GM12864 (cell line): ENCODE results near the gene SSTR5.

Experiments used
- DNase-seq: peaks from one replicate; pipeline ENCODE4 v3.0.0-alpha.2; 2011; ENCODE audit warnings: low read depth
- H3K4me3 ChIP-seq: 2 replicates; pipeline ENCODE4 v1.5.1; 2011; ENCODE audit warnings: mild to moderate bottlenecking, low read depth, low read length, control low read depth
- CTCF ChIP-seq: IDR thresholded peaks from 2 replicates; pipeline ENCODE4 v1.5.1; 2011; ENCODE audit warnings: low read depth, mild to moderate bottlenecking, moderate library complexity, low read length, control low read depth, inconsistent platforms; ENCODE audit errors: missing control alignments

The SSTR5 gene

DNA sequence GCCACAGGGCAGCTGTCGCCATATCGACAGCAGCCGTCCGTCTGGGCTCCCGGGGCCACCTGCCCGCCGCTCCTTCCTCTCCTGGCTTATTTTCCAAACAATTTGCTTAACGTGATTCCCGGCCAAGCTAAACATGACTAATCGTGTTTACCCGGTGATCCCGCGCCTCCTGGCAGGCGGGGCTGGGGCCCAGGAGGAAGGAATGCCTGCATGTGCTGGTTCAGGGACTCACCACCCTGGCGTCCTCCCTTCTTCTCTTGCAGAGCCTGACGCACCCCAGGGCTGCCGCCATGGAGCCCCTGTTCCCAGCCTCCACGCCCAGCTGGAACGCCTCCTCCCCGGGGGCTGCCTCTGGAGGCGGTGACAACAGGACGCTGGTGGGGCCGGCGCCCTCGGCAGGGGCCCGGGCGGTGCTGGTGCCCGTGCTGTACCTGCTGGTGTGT is 6.1 kb downstream of the SSTR5 start:
- H3K4me3 ChIP-seq: no peak overlapping the region
- TF ChIP-seq CTCF: no peak
- DNase-seq: no peak

DNA sequence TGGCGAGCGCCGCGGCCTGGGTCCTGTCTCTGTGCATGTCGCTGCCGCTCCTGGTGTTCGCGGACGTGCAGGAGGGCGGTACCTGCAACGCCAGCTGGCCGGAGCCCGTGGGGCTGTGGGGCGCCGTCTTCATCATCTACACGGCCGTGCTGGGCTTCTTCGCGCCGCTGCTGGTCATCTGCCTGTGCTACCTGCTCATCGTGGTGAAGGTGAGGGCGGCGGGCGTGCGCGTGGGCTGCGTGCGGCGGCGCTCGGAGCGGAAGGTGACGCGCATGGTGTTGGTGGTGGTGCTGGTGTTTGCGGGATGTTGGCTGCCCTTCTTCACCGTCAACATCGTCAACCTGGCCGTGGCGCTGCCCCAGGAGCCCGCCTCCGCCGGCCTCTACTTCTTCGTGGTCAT is 6.8 kb downstream of the SSTR5 start:
- TF ChIP-seq CTCF: no peak
- H3K4me3 ChIP-seq: no peak overlapping the region
- no peak for DNase-seq

DNA sequence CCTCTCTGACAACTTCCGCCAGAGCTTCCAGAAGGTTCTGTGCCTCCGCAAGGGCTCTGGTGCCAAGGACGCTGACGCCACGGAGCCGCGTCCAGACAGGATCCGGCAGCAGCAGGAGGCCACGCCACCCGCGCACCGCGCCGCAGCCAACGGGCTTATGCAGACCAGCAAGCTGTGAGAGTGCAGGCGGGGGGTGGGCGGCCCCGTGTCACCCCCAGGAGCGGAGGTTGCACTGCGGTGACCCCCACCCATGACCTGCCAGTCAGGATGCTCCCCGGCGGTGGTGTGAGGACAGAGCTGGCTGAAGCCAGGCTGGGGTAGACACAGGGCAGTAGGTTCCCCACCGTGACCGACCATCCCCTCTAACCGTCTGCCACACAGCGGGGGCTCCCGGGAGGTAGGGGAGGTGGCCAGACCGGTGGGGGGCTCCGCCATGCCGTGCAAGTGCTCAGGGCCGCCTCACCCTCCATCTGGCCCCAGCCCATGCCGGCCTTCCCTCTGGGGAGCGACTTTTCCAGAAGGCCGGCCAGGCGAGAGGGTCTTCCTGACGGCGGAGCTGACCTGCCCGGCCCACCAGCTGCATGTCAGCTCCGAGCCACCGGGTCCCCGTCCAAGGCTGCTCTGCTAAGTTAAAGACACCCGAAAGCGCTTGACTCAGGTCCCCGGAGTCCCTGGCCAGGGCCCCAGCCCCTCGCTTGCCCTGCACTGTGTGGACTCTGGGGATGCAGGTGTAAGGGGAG is 7.4 kb downstream of the SSTR5 start:
- DNase-seq: no peak
- H3K4me3 ChIP-seq: no peak overlapping the region
- TF ChIP-seq CTCF: no peak

GRCh38 chr16:1080801-1081733 is 8.5 kb downstream of the SSTR5 start:
- no peak overlapping the region for H3K4me3 ChIP-seq
- no peak for TF ChIP-seq CTCF
- no peak for DNase-seq

DNA sequence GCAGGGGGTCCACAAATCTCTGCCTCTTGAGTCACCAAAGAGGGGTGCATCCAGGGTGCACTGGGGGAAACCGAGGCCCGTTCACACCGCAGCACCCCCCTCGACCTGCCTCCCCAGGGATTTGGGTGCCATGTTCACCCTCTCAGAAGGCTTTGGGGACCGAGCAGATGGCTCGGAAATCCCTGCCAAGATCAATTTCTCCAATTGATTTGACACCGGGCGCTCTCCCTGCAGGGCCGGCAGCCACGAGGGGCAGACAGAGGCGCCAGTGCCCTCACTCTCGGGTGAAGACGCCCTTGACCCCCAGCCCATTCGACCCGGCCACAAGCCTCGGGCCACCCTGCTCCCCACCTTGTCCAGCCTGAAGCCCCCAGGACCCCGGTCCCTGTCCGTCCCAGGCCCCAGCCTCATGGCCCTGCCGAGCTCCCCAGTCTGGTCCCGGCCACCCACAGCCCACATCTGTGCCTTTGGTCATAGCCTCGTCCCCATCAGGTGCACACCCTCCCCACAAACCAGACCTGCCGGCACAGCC is 9.3 kb downstream of the SSTR5 start:
- no peak overlapping the region for H3K4me3 ChIP-seq
- TF ChIP-seq CTCF: no peak
- DNase-seq: no peak

DNA sequence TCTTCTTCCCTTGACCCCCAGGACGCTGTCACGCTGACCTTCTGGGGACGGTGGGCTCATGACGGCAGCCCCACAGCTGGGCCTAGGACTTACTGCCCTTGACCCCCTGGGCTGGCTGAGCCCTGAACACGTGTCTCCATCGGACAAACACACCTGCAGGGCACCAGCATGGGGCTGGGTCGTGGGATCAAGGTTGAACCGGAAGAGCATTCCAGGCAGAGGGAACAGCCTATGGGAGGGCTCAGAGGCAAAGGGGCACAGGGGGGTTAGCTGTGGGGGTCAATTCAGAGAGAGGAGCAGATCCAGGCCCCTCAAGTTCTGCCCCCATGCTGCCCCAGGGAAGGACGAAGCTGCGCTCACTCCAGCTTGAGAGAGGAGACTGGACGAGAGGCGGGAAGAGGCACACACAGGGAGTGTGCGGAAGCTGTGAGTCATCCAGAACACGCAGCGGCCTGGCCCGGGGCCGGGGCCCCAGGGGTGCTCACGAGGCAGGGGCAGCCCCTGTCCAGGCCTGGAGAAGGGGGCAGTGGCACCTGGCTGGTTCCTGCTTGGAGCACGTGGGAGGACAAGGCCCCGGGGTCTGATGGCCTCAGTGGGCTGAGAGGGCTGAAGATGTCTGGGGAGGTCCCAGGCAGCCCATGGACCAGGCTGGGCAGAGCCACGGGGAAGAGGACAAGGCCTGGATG is 9.9 kb downstream of the SSTR5 start:
- H3K4me3 ChIP-seq: no peak overlapping the region
- no peak for TF ChIP-seq CTCF
- no peak for DNase-seq
